Cardiac atrium fibroblast (primary cell): ENCODE measurements around the gene CUL4B. TPM values are rescaled to one million over a fixed set of nuclear protein-coding genes. Genes with fewer than 3 reads are reported as not detected.

ENCODE experiments used
- total RNA-seq: library from RNA; depleted of rRNA; stranded (reverse); fragments of >200 nt; gene quantifications from 2 replicates; pipeline ENCODE4 v1.2.3, GENCODE V29; 2015

Gene CUL4B
- total RNA-seq, result 50.4 and 82.8 TPM in 2 replicates

GRCh38 chrX:120560842-120561633, at the start of gene CUL4B:
Gene CUL4B (minus strand): TSS chrX:120560962. CDS start chrX:120560638, 324 bp downstream.

GRCh38 chrX:120603707-120604360, 43.1 kb upstream of the CUL4B start, which contains the start of gene MCTS1:
Gene MCTS1 (plus strand): TSS chrX:120604101. CDS start chrX:120604237, 136 bp downstream.

Other genes with a start within 250 kb of the CUL4B start
- gene TMEM255A, start 249.5 kb downstream of the CUL4B start, total RNA-seq, result not detected in 2 replicates
- not detected in 2 replicates for gene ATP1B4, start 198.9 kb downstream of the CUL4B start, total RNA-seq
- 143 and 168 TPM in 2 replicates for gene LAMP2, start 91.7 kb downstream of the CUL4B start, total RNA-seq
- 33.2 and 62.5 TPM in 2 replicates for gene MCTS1, start 43.1 kb upstream of the CUL4B start, total RNA-seq
- gene C1GALT1C1, start 69.1 kb upstream of the CUL4B start, total RNA-seq, result 23.5 and 40.5 TPM in 2 replicates